Measurements from ENCODE around the gene TMEM14C.

The TMEM14C gene

DNA sequence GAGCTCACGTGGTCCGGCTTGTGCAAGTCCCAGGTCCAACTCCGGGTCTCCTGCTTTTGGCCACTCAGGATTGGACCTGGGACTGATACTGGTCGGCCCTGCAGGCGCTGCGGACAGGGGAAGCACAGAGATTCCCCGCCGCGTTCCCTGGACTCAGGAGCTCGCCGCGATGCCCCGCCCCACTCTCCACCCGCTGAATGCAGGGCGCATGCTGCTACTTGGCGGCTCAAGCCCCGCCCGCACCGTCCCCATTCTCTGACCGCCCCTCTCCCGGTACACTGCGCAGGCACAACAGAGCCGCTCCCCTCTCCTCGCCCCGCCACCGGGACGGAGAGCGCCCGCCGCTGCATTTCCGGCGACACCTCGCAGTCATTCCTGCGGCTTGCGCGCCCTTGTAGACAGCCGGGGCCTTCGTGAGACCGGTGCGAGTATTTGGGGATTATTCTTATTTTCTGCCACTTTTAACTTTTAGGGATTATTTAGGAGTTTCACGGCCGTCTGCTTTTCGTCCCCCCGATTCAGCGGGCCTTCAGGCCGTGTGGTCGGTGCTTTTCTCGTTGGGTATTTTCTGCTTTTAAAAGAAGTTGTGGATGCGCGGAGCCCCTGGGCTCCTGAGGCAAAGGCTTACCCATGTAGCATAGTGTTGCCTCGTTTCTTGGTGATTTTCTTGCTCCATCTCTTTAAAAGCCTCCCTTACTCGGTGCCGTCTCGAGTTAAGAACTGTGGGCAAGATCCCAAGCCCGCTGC, at the start of gene TMEM14C:
TSS of gene TMEM14C (plus strand) at position 251 of the 747 bp plus-strand sequence. CDS start 1,544 bp downstream, outside the sequence.
- in situ Hi-C loops (cut with HindIII; ENCODE audit: low sequenced_read_pairs): no loop called here

- in situ Hi-C loops (cut with HindIII; ENCODE audit: low sequenced_read_pairs): no loop called here
Observed at GRCh38 chr6:10676403-10676802, 46.5 kb upstream of the TMEM14C start.

GRCh38 chr6:10678456-10678855, 44.4 kb upstream of the TMEM14C start:
- in situ Hi-C loops (cut with HindIII; ENCODE audit: low sequenced_read_pairs): no loop called here

DNA sequence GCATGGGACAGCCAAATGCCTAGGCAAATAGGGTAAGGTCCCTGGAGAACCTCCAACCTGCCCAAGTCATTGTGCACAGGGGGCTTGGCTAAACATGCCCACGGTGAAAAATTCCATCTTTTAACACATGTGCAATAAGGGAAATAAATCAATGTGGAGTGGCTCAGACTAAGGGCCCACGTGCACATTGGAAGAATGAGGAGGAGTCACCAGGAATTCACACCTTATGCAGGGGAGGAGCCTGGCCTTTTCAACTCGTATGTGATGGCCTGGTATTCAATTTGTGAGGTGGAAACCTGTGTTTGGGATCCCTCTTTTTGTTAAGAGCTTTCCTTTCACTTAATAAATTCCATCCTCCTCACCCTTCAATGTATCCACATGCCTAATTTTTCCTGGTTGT, 41.1 kb upstream of the TMEM14C start:
- in situ Hi-C loops (cut with HindIII; ENCODE audit: low sequenced_read_pairs): no loop called here

DNA sequence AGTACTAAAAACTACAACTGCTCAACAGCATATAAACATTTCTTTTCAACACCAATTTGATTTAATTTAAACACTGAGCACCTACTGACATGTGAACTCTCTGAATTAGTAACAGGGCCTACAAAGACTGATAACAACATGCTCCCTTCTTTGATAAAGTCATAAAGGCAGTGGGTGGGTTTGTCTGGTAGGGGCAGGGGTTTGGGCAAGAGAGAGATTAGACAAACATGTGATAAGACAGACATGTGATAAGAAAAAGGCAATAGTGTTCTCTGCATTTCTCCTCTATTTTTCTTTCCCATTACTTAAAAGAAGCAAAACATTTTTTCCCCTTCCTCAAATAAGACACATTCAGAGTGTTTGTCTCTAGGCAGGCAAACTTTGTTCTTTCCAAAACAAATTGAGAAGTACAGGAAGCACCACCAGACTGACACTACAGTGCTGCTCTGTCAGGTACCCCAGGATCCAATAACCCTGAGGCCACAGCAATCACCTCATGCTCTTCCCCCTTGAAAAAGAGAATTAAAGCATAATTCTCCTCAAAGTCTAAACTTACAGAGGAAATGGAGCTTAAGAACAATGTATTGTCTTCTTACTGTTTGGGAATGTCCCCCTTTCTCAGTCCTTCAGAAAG, 40.4 kb upstream of the TMEM14C start:
- in situ Hi-C loops (cut with HindIII; ENCODE audit: low sequenced_read_pairs): no loop called here

- in situ Hi-C loops (cut with HindIII; ENCODE audit: low sequenced_read_pairs): no loop called here
Observed at GRCh38 chr6:10684618-10685017, 38.3 kb upstream of the TMEM14C start.

GRCh38 chr6:10685092-10685915, 37.6 kb upstream of the TMEM14C start:
- in situ Hi-C loops (cut with HindIII; ENCODE audit: low sequenced_read_pairs): no loop called here

DNA sequence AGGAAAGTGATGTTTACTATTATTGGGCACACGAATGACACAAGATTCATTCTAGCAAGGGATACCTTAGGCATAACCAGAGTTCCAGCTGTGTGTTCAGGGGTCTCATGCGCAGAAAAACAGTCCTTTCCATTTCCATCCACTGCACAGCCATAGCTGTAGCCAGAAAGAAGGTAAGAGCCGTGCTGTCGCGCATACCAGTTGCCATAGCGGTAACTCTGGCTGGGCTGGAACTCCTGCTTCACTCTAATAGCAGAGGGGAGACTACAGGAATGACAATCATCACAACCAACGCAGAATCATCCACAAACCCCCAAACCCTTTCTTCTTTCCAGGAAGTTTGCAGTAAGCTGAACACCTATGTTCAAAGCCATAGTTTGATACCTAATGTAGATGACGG, 36.0 kb upstream of the TMEM14C start:
- in situ Hi-C loops (cut with HindIII; ENCODE audit: low sequenced_read_pairs): no loop called here

DNA sequence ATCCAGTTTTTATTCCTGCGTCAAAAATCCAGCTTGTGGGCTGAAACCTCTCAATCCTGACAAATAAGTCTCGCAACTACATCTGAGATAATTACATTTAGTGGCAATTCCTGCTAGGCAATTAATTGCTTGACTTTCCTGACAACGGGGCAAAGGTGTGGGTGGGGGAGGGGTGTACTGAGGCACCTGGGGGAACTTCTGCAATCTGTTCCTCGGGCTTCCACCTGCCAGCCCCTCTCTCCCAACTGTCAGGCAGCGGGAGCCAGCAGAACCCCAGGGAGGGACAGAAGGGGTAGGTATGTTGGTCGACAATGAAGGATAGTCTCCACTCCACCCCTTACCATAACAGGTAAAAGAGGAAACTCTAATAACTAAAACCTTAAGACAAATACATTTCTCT, 35.3 kb upstream of the TMEM14C start:
- in situ Hi-C loops (cut with HindIII; ENCODE audit: low sequenced_read_pairs): no loop called here

GRCh38 chr6:10690651-10691445, 32.0 kb upstream of the TMEM14C start:
- in situ Hi-C loops (cut with HindIII; ENCODE audit: low sequenced_read_pairs): no loop called here

DNA sequence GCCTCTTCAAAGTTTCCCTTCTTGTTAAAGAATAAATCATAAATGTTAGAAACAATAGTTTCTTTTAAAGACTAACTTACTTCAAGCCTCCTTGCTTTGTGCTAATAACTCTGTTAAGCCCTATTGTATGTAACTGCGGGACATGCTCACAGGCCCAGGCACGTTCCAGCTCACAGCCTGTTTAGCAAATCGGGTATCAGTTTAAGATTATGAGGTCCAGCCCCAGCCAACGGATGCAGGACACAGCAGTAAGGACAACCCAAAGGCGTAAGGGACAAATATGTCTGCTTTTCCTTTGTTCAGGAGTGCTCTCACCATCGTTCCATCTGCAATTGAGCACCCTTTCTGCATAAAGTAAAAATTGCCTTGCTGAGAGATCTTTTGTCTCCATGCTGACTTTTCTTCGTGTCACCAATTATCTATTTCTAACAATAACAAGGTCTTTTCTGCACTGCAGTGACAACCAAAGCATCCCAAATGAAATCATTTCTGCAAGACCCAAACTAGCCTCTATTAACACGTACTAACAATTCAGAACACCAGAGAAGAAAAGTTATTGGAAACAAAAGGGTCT, 29.8 kb upstream of the TMEM14C start:
- in situ Hi-C loops (cut with HindIII; ENCODE audit: low sequenced_read_pairs): no loop called here

DNA sequence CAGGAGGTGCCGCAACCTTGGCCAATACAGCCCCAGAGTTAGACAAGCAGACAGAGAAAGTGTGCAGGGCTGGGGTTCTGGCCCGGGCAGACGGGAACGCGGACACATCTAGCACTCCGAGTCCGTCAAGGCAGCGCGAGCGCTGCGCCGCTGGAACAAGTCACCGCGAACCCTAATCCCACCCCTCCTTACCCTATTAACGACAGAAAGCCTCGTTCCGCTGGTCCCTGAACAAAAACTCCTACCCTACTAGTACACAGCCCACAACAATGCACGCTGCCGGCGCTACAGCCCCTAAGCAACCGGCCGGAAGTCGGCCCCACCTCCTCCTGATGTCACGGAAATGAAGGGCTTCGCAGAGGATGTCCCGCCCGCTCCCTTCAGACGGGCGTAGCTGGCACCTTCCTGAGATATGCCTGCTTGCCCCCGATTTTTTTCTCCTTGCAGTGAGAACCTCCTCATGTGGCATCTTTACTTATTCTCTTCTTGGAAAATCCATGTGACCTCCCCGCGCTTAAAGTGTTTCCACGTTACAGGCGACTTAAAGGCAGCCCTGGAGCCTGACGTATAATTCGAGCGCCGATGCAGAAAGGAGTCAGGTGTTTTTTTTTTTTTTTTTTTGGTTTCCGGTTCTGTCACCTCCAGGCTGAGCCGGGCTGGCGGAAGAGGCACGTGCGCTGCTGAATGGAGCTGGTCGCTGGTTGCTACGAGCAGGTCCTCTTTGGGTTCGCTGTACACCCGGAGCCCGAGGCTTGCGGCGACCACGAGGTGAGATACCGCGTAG, 28.4 kb upstream of the TMEM14C start, which contains the start of the genes C6orf52 and PAK1IP1:
TSS of gene C6orf52 (minus strand) at position 315 of the 784 bp plus-strand sequence. CDS start 7,066 bp downstream, outside the sequence.
TSS of gene PAK1IP1 (plus strand) at position 671 of the 784 bp plus-strand sequence. CDS start at position 685, 14 bp downstream.
- in situ Hi-C loops (cut with HindIII; ENCODE audit: low sequenced_read_pairs): no loop called here

DNA sequence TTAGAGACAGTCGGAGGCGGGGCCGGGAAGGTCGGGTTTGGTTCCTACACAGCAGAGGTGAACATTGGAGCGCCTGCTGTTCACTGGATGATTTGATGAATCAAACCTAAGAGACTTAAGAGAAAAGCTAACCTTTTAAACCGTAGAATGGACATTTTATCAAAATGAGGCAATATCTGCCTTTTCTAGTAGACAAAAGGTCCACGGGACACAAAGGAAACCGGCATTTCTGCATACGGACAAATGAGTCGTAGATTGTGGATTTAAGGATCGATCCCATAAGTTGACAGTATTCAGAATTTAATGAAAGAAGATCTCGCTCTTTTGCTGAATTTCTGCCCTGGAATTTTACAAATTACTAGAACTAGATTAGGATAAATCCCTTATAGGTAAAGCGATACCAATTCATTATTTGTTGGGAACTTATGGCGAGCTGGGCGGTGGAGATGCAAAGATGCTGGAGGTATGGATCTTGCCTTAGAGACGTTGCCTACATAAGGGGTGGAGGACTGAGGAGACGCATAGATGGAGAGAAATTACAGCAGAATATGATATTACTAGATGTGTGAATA, 27.7 kb upstream of the TMEM14C start:
- in situ Hi-C loops (cut with HindIII; ENCODE audit: low sequenced_read_pairs): no loop called here

DNA sequence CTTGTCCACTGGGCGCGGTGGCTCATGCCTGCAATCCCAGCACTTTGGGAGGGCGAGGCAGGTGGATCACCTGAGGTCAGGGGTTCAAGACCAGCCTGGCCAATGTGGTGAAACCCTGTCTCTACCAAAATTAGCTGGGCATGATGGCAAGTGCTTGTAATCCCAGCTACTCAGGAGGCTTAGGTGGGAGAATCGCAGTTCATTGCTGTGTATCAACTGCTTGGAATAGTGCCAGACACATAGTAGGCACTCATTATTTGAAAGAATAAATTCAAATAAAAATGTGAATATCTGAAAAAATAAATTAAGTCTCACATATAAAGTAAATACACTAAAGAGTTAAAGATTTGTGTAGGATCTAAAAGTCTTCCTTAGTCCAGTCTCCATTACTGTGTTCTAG, 26.2 kb upstream of the TMEM14C start:
- in situ Hi-C loops (cut with HindIII; ENCODE audit: low sequenced_read_pairs): no loop called here

DNA sequence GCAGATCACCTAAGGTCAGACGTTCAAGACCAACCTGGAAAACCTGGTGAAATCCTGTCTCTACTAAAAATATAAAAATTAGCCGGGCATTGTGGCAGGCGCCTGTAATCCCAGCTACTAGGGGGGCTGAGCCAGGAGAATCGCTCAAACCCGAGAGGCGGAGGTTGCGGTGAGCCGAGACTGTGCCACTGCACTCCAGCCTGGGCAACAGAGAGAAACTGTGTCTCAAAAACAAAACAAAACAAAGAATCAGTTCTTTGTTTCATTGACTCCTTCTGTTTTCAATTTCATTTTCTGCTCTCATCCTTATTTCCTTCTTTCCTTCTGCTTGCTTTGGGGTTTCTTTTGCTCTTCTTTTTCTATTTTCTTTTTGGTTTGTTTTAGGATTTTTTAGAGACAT, 8.9 kb upstream of the TMEM14C start:
- in situ Hi-C loops (cut with HindIII; ENCODE audit: low sequenced_read_pairs): no loop called here

GRCh38 chr6:10719296-10719963, 3.4 kb upstream of the TMEM14C start:
- in situ Hi-C loops (cut with HindIII; ENCODE audit: low sequenced_read_pairs): no loop called here

DNA sequence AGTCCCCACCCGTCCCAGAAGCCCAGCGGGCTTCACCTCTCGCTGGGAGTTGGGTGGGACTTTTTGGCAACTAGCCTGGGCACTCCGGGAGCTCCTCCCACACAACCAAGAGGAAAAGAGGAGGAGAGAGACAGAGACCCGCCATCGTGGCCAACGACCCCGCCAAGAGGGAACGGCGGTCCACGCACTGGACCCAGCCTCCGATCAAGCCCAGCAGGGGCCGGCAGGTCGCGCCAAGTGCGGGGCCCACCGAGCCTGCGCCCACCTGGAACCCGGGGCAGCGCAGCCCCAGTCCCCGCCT, 3.0 kb upstream of the TMEM14C start:
- in situ Hi-C loops (cut with HindIII; ENCODE audit: low sequenced_read_pairs): no loop called here

- in situ Hi-C loops (cut with HindIII; ENCODE audit: low sequenced_read_pairs): no loop called here
Observed at GRCh38 chr6:10720265-10720959, 2.5 kb upstream of the TMEM14C start.
